ENCODE data around the gene GLI2. TPM values are rescaled to one million over a fixed set of nuclear protein-coding genes. Genes with fewer than 3 reads are reported as not detected.

GLI2 gene
- total and polyA plus RNA-seq, 2 donors (not counting 1 experiment from before 2014, with no cell fraction given), result not detected

- Mint-ChIP-seq H3K27me3 (peaks cover 37% of the 10 kb centered on the region), H3K4me1 (no peaks in the 10 kb centered on the region), H3K27ac (no peak overlapping the region), H3K9me3 (ENCODE audit: insufficient read depth) (no peaks in the 10 kb centered on the region), H3K4me3 (no peak overlapping the region)
- no peak overlapping the region for H3K4me3 ChIP-seq (ENCODE audit: control extremely low read depth in 1 of 5, extremely low read depth in 1 of 5, insufficient read depth in 1 of 5, low read depth in 2 of 5, low read length in 4 of 5)
- no peak for TF ChIP-seq CTCF (IDR thresholded peaks at IDR 0.05)
- TF ChIP-seq EZH2 (IDR thresholded peaks at IDR 0.05; ENCODE audit: borderline replicate concordance, insufficient read depth, low read depth, low read length, poor library complexity, severe bottlenecking), result no peak
- no peaks in the 10 kb centered on the region for H3K36me3 ChIP-seq (replicated peaks in 1 of 2; ENCODE audit: control extremely low read depth in 1 of 2, control insufficient read depth in 1 of 2, extremely low read depth in 1 of 2, insufficient read depth in 2 of 2, low read length in 1 of 2)
- no peak overlapping the region for H2AFZ ChIP-seq (ENCODE audit: insufficient read depth, low read depth, low read length, poor library complexity, severe bottlenecking)
- H3K27me3 ChIP-seq (replicated peaks in 1 of 4; ENCODE audit: control extremely low read depth in 1 of 4, control insufficient read depth in 3 of 4, insufficient read depth in 4 of 4, low read length in 3 of 4), result no peaks in the 10 kb centered on the region
- no peak overlapping the region for H3K9ac ChIP-seq (ENCODE audit: low read length)
- ChIA-PET CTCF (no interaction called here), POLR2A (no interaction called here)
- H3K4me2 ChIP-seq (replicated peaks; ENCODE audit: low read depth, low read length, poor library complexity, severe bottlenecking), result no peak overlapping the region
- 70% methylated on average over 4 of the region's 5 CpGs for WGBS (ENCODE audit: insufficient coverage)
- H3K27ac ChIP-seq (ENCODE audit: low read length in 2 of 2), result no peak overlapping the region
- peaks cover 0 to 4% (median 0%) of the 10 kb centered on the region in 3 donors for H3K9me3 ChIP-seq (ENCODE audit: control extremely low read depth in 1 of 3, control insufficient read depth in 2 of 3, insufficient read depth in 1 of 3, low read length in 2 of 3)
- H4K20me1 ChIP-seq (ENCODE audit: control insufficient read depth, insufficient read depth, low read length, poor library complexity, severe bottlenecking), result no peaks in the 10 kb centered on the region
- DNase-seq (no peak), ATAC-seq (ENCODE audit: low read depth) (no peak)
- no peaks in the 10 kb centered on the region for H3K79me2 ChIP-seq (ENCODE audit: control insufficient read depth, insufficient read depth, low read length)
- intact Hi-C loops (cut with micrococcal nuclease), result no loop called here
- no peaks in the 10 kb centered on the region for H3K4me1 ChIP-seq (ENCODE audit: control insufficient read depth in 2 of 2, insufficient read depth in 2 of 2, low read length in 2 of 2)
Observed at GRCh38 chr2:120711694-120712093, 24.0 kb upstream of the GLI2 start.

GRCh38 chr2:120712180-120712681 lies 23.4 kb upstream of the GLI2 start:
- TF ChIP-seq EZH2 (IDR thresholded peaks at IDR 0.05; ENCODE audit: borderline replicate concordance, insufficient read depth, low read depth, low read length, poor library complexity, severe bottlenecking) (no peak), CTCF (IDR thresholded peaks at IDR 0.05) (no peak)
- WGBS (ENCODE audit: insufficient coverage), result 25% methylated on average over 2 of the region's 7 CpGs
- Histone ChIP-seq H3K9ac (ENCODE audit: low read length) (no peak overlapping the region), H3K4me1 (ENCODE audit: control insufficient read depth in 2 of 2, insufficient read depth in 2 of 2, low read length in 2 of 2) (no peaks in the 10 kb centered on the region), H3K27ac (ENCODE audit: low read length in 2 of 2) (no peak overlapping the region), H3K36me3 (replicated peaks in 1 of 2; ENCODE audit: control extremely low read depth in 1 of 2, control insufficient read depth in 1 of 2, extremely low read depth in 1 of 2, insufficient read depth in 2 of 2, low read length in 1 of 2) (no peaks in the 10 kb centered on the region), H3K4me3 (ENCODE audit: control extremely low read depth in 1 of 5, extremely low read depth in 1 of 5, insufficient read depth in 1 of 5, low read depth in 2 of 5, low read length in 4 of 5) (no peak overlapping the region), H3K9me3 (ENCODE audit: control extremely low read depth in 1 of 3, control insufficient read depth in 2 of 3, insufficient read depth in 1 of 3, low read length in 2 of 3) (peaks cover 0 to 4% (median 0%) of the 10 kb centered on the region in 3 donors), H3K79me2 (ENCODE audit: control insufficient read depth, insufficient read depth, low read length) (no peaks in the 10 kb centered on the region), H2AFZ (ENCODE audit: insufficient read depth, low read depth, low read length, poor library complexity, severe bottlenecking) (no peak overlapping the region), H3K27me3 (replicated peaks in 1 of 4; ENCODE audit: control extremely low read depth in 1 of 4, control insufficient read depth in 3 of 4, insufficient read depth in 4 of 4, low read length in 3 of 4) (no peaks in the 10 kb centered on the region), H4K20me1 (ENCODE audit: control insufficient read depth, insufficient read depth, low read length, poor library complexity, severe bottlenecking) (no peaks in the 10 kb centered on the region), H3K4me2 (replicated peaks; ENCODE audit: low read depth, low read length, poor library complexity, severe bottlenecking) (no peak overlapping the region)
- no peaks in the 10 kb centered on the region for H3K4me1 Mint-ChIP-seq
- DNase-seq (no peak), ATAC-seq (ENCODE audit: low read depth) (no peak)
- no peak overlapping the region for H3K27ac Mint-ChIP-seq
- intact Hi-C loops (cut with micrococcal nuclease), result no loop called here
- H3K27me3 Mint-ChIP-seq, result peaks cover 31% of the 10 kb centered on the region
- ChIA-PET CTCF (no interaction called here), POLR2A (no interaction called here)
- no peaks in the 10 kb centered on the region for H3K9me3 Mint-ChIP-seq (ENCODE audit: insufficient read depth)
- H3K4me3 Mint-ChIP-seq, result no peak overlapping the region

Measured in B cell (primary cell).